Transverse colon (tissue), 4 donors: Measurements from ENCODE around the gene RXFP1.

Source experiments
- EP300 ChIP-seq: sonication (generic); formaldehyde crosslinking; IDR thresholded peaks from one replicate; pipeline ENCODE4 v1.6.1; 2017; ENCODE audit warnings: antibody characterized with exemption, low read depth
- POLR2A ChIP-seq: fragments of 450-650 bp; IDR thresholded peaks from one replicate; pipeline ENCODE4 v1.6.1; 2016; ENCODE audit warnings: antibody characterized with exemption, mild to moderate bottlenecking, moderate library complexity
- POLR2AphosphoS5 ChIP-seq, 3 donors: sonication (generic); formaldehyde crosslinking; IDR thresholded peaks; one replicate each; pipeline ENCODE4 v1.6.1; 2016; ENCODE audit warnings: antibody characterized with exemption in 3 of 3
- TF ChIP-seq, protein P1 (sequence below), 5 experiments: fragments of 200-600 bp in 3 of 5; fragments of 450-650 bp in 2 of 5; sonication (generic) in 3 of 5; IDR thresholded peaks; 1 replicate in 2 of 5; 2 replicates in 3 of 5; pipeline ENCODE4 v1.5.1; 2016 to 2017; ENCODE audit warnings: antibody characterized with exemption in 5 of 5, inconsistent platforms in 3 of 5, mild to moderate bottlenecking in 2 of 5, moderate library complexity in 1 of 5

DNA sequence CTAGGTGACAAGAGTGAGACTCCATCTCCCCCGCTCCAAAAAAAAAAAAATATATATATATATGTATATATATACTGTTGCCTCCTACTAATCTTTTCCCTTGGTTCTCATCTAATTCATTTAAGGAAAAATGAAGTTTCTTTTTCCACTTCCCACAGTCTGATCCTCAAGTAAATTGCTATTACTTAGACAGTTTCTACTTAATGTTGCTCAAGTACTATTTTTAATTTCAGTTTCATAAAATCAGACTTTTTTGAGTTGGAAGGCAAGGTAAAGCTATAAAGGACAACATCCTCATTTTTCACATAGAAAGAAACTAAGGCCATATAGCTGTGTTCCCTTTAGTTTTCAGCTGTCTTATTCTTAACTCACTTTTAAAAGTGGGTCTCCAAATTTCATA lies 5.8 kb downstream of the RXFP1 start:
- TF ChIP-seq, protein P1, sequence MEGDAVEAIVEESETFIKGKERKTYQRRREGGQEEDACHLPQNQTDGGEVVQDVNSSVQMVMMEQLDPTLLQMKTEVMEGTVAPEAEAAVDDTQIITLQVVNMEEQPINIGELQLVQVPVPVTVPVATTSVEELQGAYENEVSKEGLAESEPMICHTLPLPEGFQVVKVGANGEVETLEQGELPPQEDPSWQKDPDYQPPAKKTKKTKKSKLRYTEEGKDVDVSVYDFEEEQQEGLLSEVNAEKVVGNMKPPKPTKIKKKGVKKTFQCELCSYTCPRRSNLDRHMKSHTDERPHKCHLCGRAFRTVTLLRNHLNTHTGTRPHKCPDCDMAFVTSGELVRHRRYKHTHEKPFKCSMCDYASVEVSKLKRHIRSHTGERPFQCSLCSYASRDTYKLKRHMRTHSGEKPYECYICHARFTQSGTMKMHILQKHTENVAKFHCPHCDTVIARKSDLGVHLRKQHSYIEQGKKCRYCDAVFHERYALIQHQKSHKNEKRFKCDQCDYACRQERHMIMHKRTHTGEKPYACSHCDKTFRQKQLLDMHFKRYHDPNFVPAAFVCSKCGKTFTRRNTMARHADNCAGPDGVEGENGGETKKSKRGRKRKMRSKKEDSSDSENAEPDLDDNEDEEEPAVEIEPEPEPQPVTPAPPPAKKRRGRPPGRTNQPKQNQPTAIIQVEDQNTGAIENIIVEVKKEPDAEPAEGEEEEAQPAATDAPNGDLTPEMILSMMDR (IDR thresholded peaks at IDR 0.05) = no peak
- TF ChIP-seq POLR2AphosphoS5 (IDR thresholded peaks at IDR 0.05) (no peak), POLR2A (no peak), EP300 (no peak)
